ENCODE measurements around the gene KRTAP10-7.
"Not testable (repeated sequence)": the region's sequence is repeated elsewhere in the genome, so short reads cannot be mapped to it uniquely, and the experiment has no call there.

Gene KRTAP10-7

GRCh38 chr21:44611551-44611950, 11.2 kb downstream of the KRTAP10-7 start:
- no peak for DNase-seq (ENCODE audit: low read depth in 2 of 2)

- DNase-seq (ENCODE audit: low read depth in 2 of 2), result no peak
Observed at GRCh38 chr21:44612029-44612486, 11.7 kb downstream of the KRTAP10-7 start, which contains the start of gene KRTAP10-8. KRTAP10-8 (plus strand) TSS chr21:44612079; CDS start chr21:44612101, 22 bp downstream.

- DNase-seq (ENCODE audit: low read depth in 2 of 2), result no peak
Observed at GRCh38 chr21:44612669-44613229, 12.4 kb downstream of the KRTAP10-7 start.

GRCh38 chr21:44613386-44614155, 13.2 kb downstream of the KRTAP10-7 start:
- DNase-seq (ENCODE audit: low read depth in 2 of 2), result no peak

- no peak for DNase-seq (ENCODE audit: low read depth in 2 of 2)
Observed at GRCh38 chr21:44614161-44614631, 13.8 kb downstream of the KRTAP10-7 start.

- no peak for DNase-seq (ENCODE audit: low read depth in 2 of 2)
Observed at GRCh38 chr21:44614961-44615391, 14.6 kb downstream of the KRTAP10-7 start.

- no peak for DNase-seq (ENCODE audit: low read depth in 2 of 2)
Observed at GRCh38 chr21:44615466-44615865, 15.1 kb downstream of the KRTAP10-7 start.

- DNase-seq (ENCODE audit: low read depth in 2 of 2), result no peak
Observed at GRCh38 chr21:44615911-44616590, 15.7 kb downstream of the KRTAP10-7 start.

- no peak for DNase-seq (ENCODE audit: low read depth in 2 of 2)
Observed at GRCh38 chr21:44616591-44616926, 16.2 kb downstream of the KRTAP10-7 start.

- no peak for DNase-seq (ENCODE audit: low read depth in 2 of 2)
Observed at GRCh38 chr21:44617071-44617501, 16.7 kb downstream of the KRTAP10-7 start.

GRCh38 chr21:44618504-44618903, 18.1 kb downstream of the KRTAP10-7 start:
- DNase-seq (ENCODE audit: low read depth in 2 of 2), result no peak

- peak; percentile 22 to 30 for DNase-seq (ENCODE audit: low read depth in 2 of 2)
Observed at GRCh38 chr21:44618909-44619308, 18.5 kb downstream of the KRTAP10-7 start.

GRCh38 chr21:44619886-44620285, 19.5 kb downstream of the KRTAP10-7 start:
- no peak for DNase-seq (ENCODE audit: low read depth in 2 of 2)

GRCh38 chr21:44623575-44623974, 23.2 kb downstream of the KRTAP10-7 start:
- no peak for DNase-seq (ENCODE audit: low read depth in 2 of 2)

GRCh38 chr21:44625756-44626155, 25.4 kb downstream of the KRTAP10-7 start:
- no peak for DNase-seq (ENCODE audit: low read depth in 2 of 2)

GRCh38 chr21:44626262-44626661, 25.9 kb downstream of the KRTAP10-7 start:
- DNase-seq (ENCODE audit: low read depth in 2 of 2), result no peak

GRCh38 chr21:44626673-44627143, 26.3 kb downstream of the KRTAP10-7 start, which contains the start of gene KRTAP10-9:
KRTAP10-9 (plus strand) TSS chr21:44627093; CDS start chr21:44627172, 79 bp downstream.
- DNase-seq (ENCODE audit: low read depth in 2 of 2), result no peak

- DNase-seq (ENCODE audit: low read depth in 2 of 2), result not testable (repeated sequence)
Observed at GRCh38 chr21:44627181-44627822, 26.9 kb downstream of the KRTAP10-7 start.

GRCh38 chr21:44627831-44628233, 27.4 kb downstream of the KRTAP10-7 start:
- DNase-seq (ENCODE audit: low read depth in 2 of 2), result not testable (repeated sequence)

GRCh38 chr21:44628707-44629391, 28.5 kb downstream of the KRTAP10-7 start:
- DNase-seq (ENCODE audit: low read depth in 2 of 2), result no peak

- no peak for DNase-seq (ENCODE audit: low read depth in 2 of 2)
Observed at GRCh38 chr21:44630440-44630839, 30.0 kb downstream of the KRTAP10-7 start.

Data from stimulated activated CD4-positive, alpha-beta T cell treated with anti-CD3 and anti-CD28 coated beads, Interleukin-4, amount 100 ng/mL, for 48 hours (primary cell).